ENCODE measurements around the gene GADL1. TPM values are rescaled to one million over a fixed set of nuclear protein-coding genes. Genes with fewer than 3 reads are reported as not detected.

The GADL1 gene
- total RNA-seq, 3 donors from 2014 or later = not detected

DNA sequence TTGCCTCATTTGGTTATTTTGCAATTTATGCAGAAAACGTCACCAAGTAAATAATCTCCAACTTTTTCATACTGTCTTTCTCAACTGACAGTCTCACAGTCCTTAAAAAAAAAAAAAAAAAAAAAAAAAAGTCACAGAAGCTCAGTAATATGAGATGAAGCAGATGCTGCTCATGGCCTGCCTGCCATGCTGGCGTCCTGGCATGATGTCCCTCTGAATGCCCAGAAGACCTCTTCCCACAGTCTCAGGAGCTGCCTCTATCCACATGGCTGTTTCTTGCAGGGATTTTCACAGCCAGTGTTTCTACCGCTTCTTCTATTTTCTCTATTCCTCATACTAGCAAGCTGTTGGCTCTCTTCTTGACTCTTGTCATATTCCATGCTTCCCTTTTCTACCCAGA is 200.3 kb downstream of the GADL1 start:
- Histone ChIP-seq H3K9me3 (no peaks in the 10 kb centered on the region), H3K4me1 (ENCODE audit: low read depth) (peaks cover 9% of the 10 kb centered on the region), H3K4me3 (no peak overlapping the region), H3K36me3 (ENCODE audit: low read depth) (no peaks in the 10 kb centered on the region)
- TF ChIP-seq, protein P1, sequence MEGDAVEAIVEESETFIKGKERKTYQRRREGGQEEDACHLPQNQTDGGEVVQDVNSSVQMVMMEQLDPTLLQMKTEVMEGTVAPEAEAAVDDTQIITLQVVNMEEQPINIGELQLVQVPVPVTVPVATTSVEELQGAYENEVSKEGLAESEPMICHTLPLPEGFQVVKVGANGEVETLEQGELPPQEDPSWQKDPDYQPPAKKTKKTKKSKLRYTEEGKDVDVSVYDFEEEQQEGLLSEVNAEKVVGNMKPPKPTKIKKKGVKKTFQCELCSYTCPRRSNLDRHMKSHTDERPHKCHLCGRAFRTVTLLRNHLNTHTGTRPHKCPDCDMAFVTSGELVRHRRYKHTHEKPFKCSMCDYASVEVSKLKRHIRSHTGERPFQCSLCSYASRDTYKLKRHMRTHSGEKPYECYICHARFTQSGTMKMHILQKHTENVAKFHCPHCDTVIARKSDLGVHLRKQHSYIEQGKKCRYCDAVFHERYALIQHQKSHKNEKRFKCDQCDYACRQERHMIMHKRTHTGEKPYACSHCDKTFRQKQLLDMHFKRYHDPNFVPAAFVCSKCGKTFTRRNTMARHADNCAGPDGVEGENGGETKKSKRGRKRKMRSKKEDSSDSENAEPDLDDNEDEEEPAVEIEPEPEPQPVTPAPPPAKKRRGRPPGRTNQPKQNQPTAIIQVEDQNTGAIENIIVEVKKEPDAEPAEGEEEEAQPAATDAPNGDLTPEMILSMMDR (IDR thresholded peaks at IDR 0.05) = no peak
- ATAC-seq (no peak), DNase-seq (no peak)
- intact Hi-C loops (cut with DNase I, micrococcal nuclease) = loop anchor here (10.0 kb wide), 3 partner anchors 179 to 649 kb away; no protein-coding TSS in a partner anchor

DNA sequence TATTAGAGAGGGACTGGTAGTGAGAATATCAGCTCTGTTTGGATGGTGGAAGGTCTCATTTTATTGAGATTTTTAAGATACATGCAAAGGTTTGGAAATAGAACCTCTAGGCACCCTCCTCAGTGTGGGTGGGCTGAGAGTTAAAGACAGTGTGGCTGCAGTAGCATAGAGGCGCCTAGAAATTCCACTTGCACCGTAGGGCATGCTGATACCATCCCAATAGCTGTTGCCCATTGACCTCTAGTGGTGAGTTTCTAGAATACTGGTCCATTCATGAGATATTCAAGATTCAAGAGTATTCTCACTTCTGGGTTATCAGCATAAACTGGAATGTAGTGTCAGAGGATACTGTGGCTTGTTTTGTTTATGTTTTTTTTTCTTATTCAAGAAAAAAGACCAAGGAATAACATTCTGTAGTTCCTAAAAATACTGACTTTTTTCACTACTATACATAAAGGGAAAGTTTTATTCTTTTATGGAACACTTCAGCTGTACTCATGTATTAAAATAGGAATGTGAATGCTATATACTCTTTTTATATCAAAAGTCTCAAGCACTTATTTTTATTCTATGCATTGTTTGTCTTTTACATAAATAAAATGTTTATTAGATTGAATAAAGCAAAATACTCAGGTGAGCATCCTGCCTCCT is 200.9 kb downstream of the GADL1 start:
- DNase-seq (peak in 1 of 3 donors; percentile 61), ATAC-seq (peak; percentile 60)
- intact Hi-C loops (cut with DNase I, micrococcal nuclease) = loop anchor here (10.0 kb wide), 3 partner anchors 179 to 649 kb away; no protein-coding TSS in a partner anchor
- Histone ChIP-seq H3K9me3 (no peaks in the 10 kb centered on the region), H3K36me3 (ENCODE audit: low read depth) (no peaks in the 10 kb centered on the region), H3K4me3 (no peak overlapping the region), H3K4me1 (ENCODE audit: low read depth) (peaks cover 14% of the 10 kb centered on the region)
- TF ChIP-seq, protein P1 (IDR thresholded peaks at IDR 0.05) = peak; percentile 44

DNA sequence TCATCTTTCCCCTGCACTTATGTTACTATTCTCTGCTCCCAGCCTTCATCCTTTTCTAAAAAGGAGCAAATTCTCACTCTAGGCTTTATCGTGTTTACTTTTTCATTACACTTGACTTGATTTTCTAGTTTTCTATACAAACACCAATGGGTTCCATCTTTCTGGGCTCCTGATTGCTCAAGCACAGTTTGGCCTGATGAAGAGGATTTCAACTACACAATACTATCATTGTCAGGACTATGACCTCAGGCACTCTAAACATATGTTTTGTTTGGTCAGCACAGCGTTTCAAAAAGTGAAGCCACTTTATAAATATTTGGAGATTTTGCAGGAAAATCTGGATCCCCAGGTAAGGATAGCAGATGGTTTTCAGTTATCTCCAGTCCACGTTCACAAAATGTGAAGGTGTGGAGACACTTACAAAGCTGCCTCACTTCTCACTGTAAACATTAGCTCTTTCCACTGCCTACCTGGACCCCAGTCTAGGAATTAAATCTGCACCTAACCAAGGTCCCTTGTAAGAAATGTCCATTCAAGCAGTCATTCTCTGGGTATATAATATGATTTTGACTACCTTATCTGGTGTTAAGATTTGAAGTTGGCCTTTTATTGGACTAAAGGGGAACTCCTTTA is 201.8 kb downstream of the GADL1 start:
- intact Hi-C loops (cut with DNase I, micrococcal nuclease) = loop anchor here (10.0 kb wide), 3 partner anchors 178 to 648 kb away; no protein-coding TSS in a partner anchor
- peaks cover 21% of the 10 kb centered on the region for H3K4me1 ChIP-seq (ENCODE audit: low read depth)

DNA sequence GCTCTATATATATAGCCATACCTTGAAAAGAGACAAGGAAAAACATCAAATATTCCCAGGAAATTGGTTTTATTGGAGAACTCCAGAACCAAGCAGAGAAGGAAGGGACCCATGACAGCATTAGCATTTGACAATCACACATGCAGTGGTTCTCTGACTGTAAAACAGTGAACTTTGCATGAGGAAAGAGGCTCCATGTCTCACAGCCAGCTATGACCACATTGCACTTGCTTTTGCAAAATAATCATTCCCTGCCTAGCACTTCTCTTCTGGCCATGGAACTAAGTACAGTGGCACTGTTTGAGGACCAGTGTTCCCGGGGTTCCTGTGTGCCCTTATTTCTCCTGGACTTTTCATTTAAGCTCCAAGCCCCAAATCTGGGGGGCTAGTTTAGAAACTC is 202.5 kb downstream of the GADL1 start:
- TF ChIP-seq, protein P1 (IDR thresholded peaks at IDR 0.05) = no peak
- DNase-seq = no peak
- intact Hi-C loops (cut with DNase I, micrococcal nuclease) = loop anchor here (10.0 kb wide), 3 partner anchors 177 to 647 kb away; no protein-coding TSS in a partner anchor
- no peak for ATAC-seq
- peaks cover 21% of the 10 kb centered on the region for H3K4me1 ChIP-seq (ENCODE audit: low read depth)
- H3K9me3 ChIP-seq = no peaks in the 10 kb centered on the region
- no peaks in the 10 kb centered on the region for H3K36me3 ChIP-seq (ENCODE audit: low read depth)
- H3K4me3 ChIP-seq = no peak overlapping the region

More for the DNA sequence above, 201.8 kb downstream of the GADL1 start:
- Histone ChIP-seq H3K9me3 (no peaks in the 10 kb centered on the region), H3K4me3 (no peak overlapping the region), H3K36me3 (ENCODE audit: low read depth) (no peaks in the 10 kb centered on the region)
- ATAC-seq (no peak), DNase-seq (no peak)
- TF ChIP-seq, protein P1 (IDR thresholded peaks at IDR 0.05) = no peak

DNA sequence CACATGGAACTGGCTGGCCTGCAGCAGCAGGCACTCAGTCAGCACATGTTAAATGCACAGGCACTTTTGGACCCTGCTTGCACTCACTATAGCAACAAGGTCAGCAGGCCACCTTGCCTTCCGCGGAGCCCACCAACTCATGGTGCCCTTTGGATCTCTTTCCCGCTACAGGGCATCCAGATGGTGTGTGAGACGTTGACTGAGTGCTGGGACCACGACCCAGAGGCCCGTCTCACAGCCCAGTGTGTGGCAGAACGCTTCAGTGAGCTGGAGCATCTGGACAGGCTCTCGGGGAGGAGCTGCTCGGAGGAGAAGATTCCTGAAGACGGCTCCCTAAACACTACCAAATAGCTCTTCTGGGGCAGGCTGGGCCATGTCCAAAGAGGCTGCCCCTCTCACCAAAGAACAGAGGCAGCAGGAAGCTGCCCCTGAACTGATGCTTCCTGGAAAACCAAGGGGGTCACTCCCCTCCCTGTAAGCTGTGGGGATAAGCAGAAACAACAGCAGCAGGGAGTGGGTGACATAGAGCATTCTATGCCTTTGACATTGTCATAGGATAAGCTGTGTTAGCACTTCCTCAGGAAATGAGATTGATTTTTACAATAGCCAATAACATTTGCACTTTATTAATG is 203.1 kb downstream of the GADL1 start:
- TF ChIP-seq, protein P1 (IDR thresholded peaks at IDR 0.05) = no peak
- Histone ChIP-seq H3K36me3 (ENCODE audit: low read depth) (no peaks in the 10 kb centered on the region), H3K9me3 (no peaks in the 10 kb centered on the region), H3K4me3 (no peak overlapping the region), H3K4me1 (ENCODE audit: low read depth) (peaks cover 21% of the 10 kb centered on the region)
- ATAC-seq = no peak
- peak in 1 of 3 donors; percentile 47 for DNase-seq
- intact Hi-C loops (cut with DNase I, micrococcal nuclease) = loop anchor here (10.0 kb wide), 3 partner anchors 177 to 647 kb away; no protein-coding TSS in a partner anchor

Data from mucosa of descending colon (tissue), 3 donors.